Neuronal stem cell (in vitro differentiated cells): Measurements from ENCODE around the gene MARK2.
A peak's percentile ranks its signal among the peaks of the same experiment; 100 is the strongest.

Experiments
- DNase-seq: peaks from one replicate; pipeline ENCODE4 v3.0.0-alpha.2; 2013; ENCODE audit warnings: low spot score
- H2AFZ ChIP-seq: one replicate; pipeline ENCODE4 v1.6.1; 2013; ENCODE audit warnings: mild to moderate bottlenecking, low read length, inconsistent platforms
- H2AK5ac ChIP-seq: 2 replicates; pipeline ENCODE4 v1.6.1; 2013; ENCODE audit warnings: low read depth, mild to moderate bottlenecking, inconsistent platforms, low read length, moderate library complexity, mixed read lengths
- H2BK120ac ChIP-seq: 2 replicates; pipeline ENCODE4 v1.6.1; 2013; ENCODE audit warnings: low read depth, mild to moderate bottlenecking, inconsistent platforms, low read length, moderate library complexity, mixed read lengths
- H2BK12ac ChIP-seq: one replicate; pipeline ENCODE4 v1.6.1; 2013; ENCODE audit warnings: low read length, inconsistent platforms
- H2BK15ac ChIP-seq: 2 replicates; pipeline ENCODE4 v1.6.1; 2013; ENCODE audit warnings: mild to moderate bottlenecking, low read length, inconsistent platforms, mixed read lengths
- H2BK5ac ChIP-seq: one replicate; pipeline ENCODE4 v1.6.1; 2013; ENCODE audit warnings: inconsistent platforms, mild to moderate bottlenecking, low read length, moderate library complexity
- H3K14ac ChIP-seq: one replicate; pipeline ENCODE4 v1.6.1; 2013; ENCODE audit warnings: low read length, inconsistent platforms
- H3K18ac ChIP-seq: 2 replicates; pipeline ENCODE4 v1.6.1; 2013; ENCODE audit warnings: low read length, inconsistent platforms
- H3K23ac ChIP-seq: 2 replicates; pipeline ENCODE4 v1.6.1; 2013; ENCODE audit warnings: low read depth, mild to moderate bottlenecking, mixed read lengths, low read length, inconsistent platforms; ENCODE audit not compliant: poor library complexity
- H3K27ac ChIP-seq: replicated peaks from 3 replicates; pipeline ENCODE4 v1.5.1; 2013; ENCODE audit warnings: low read length, inconsistent platforms
- H3K27me3 ChIP-seq, 3 experiments: 2 replicates each; pipeline ENCODE4 v1.6.1; 2013; ENCODE audit warnings: low read length in 3 of 3, mild to moderate bottlenecking in 2 of 3, inconsistent platforms in 1 of 3, low read depth in 1 of 3, mixed read lengths in 1 of 3, moderate library complexity in 1 of 3; ENCODE audit not compliant: control insufficient read depth in 3 of 3, insufficient read depth in 3 of 3
- H3K36me3 ChIP-seq, 2 donors: replicated peaks in 1 of 2; 2 replicates each; pipeline ENCODE4 v1.6.1; 2013; ENCODE audit warnings: low read length in 2 of 2; ENCODE audit not compliant: control insufficient read depth in 2 of 2, insufficient read depth in 2 of 2
- H3K4ac ChIP-seq: 2 replicates; pipeline ENCODE4 v1.6.1; 2013; ENCODE audit warnings: inconsistent platforms, mild to moderate bottlenecking, low read length, moderate library complexity
- H3K4me1 ChIP-seq, 2 donors: 1 replicate in 1 of 2; 2 replicates in 1 of 2; pipeline ENCODE4 v1.6.1; 2013; ENCODE audit warnings: low read length in 2 of 2, low read depth in 1 of 2; ENCODE audit not compliant: control insufficient read depth in 2 of 2, insufficient read depth in 1 of 2
- H3K4me2 ChIP-seq: one replicate; pipeline ENCODE4 v1.6.1; 2013; ENCODE audit warnings: mild to moderate bottlenecking, low read length, inconsistent platforms; ENCODE audit not compliant: insufficient read depth, poor library complexity, severe bottlenecking
- H3K4me3 ChIP-seq, 2 donors: 2 replicates each; pipeline ENCODE4 v1.5.1; 2013; ENCODE audit warnings: low read length in 2 of 2, mild to moderate bottlenecking in 2 of 2, inconsistent platforms in 1 of 2, moderate library complexity in 1 of 2
- H3K79me1 ChIP-seq: one replicate; pipeline ENCODE4 v1.6.1; 2013; ENCODE audit warnings: low read depth, mild to moderate bottlenecking, inconsistent platforms, low read length, moderate library complexity
- H3K9ac ChIP-seq: one replicate; pipeline ENCODE4 v1.6.1; 2013; ENCODE audit warnings: mild to moderate bottlenecking, low read depth, low read length, inconsistent platforms; ENCODE audit not compliant: poor library complexity
- H3K9me3 ChIP-seq, 2 donors: replicated peaks in 1 of 2; 2 replicates each; pipeline versions ENCODE3 to v1.6.1; 2013; ENCODE audit warnings: low read length in 2 of 2, mild to moderate bottlenecking in 2 of 2, inconsistent platforms in 1 of 2, low read depth in 1 of 2, mixed read lengths in 1 of 2, moderate library complexity in 1 of 2; ENCODE audit not compliant: control insufficient read depth in 2 of 2, insufficient read depth in 1 of 2
- H4K8ac ChIP-seq: one replicate; pipeline ENCODE4 v1.6.1; 2013; ENCODE audit warnings: low read depth, mild to moderate bottlenecking, inconsistent platforms, low read length, moderate library complexity
- H4K91ac ChIP-seq: one replicate; pipeline ENCODE4 v1.6.1; 2013; ENCODE audit warnings: low read length, low read depth, mild to moderate bottlenecking, inconsistent platforms; ENCODE audit not compliant: poor library complexity
- WGBS, 2 donors: extraction: QIAGEN DNeasy Blood & Tissue Kit; methylation state at CpG; one replicate each; pipeline ENCODE4 v1.1.7; 2013; ENCODE audit warnings: missing lambda C conversion rate in 2 of 2, mixed read lengths in 1 of 2; ENCODE audit not compliant: insufficient read length in 2 of 2, insufficient replicate concordance in 1 of 2; ENCODE audit errors: extremely low coverage in 2 of 2; 5-methylcytosine and 5-hydroxymethylcytosine counted together

MARK2 gene

DNA sequence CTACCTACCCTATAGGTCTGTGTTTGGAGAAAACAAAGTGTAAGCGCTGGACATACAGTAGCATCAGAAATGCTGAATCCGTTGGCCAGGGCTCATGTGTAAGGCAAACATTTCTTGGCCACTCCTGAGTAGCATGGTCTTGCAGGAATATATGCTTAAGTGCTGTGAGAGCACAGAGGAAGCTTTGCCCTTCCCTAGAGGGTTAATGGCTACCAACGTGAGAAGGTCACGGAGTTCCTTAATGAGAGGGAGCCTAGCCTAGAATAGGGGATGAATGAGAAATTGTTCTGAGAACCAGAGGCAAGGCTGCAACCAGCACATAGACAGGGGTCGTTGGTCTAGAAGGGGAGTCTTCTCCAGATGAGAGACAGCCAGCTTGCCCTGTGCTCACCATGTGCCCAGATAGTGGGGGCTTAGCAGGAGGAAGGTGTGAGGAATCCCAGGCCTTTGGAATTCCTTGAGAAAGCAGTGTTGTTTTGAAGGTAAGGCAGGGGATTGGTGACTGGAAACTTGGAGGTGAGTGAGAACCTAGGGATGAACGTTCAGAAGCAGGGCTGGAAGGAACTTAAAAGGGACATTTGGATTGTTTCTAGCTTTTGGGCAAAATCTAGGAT is 48.6 kb downstream of the MARK2 start:
- Histone ChIP-seq H3K27ac (no peak overlapping the region), H2BK5ac (no peak overlapping the region), H2AK5ac (no peak overlapping the region), H3K23ac (no peak overlapping the region), H3K4me1 (peaks cover 14 to 20% of the 10 kb centered on the region in 2 donors), H3K18ac (no peak overlapping the region), H3K4me2 (no peak overlapping the region), H2BK12ac (no peak overlapping the region), H3K14ac (no peak overlapping the region), H3K27me3 (no peaks in the 10 kb centered on the region), H2BK120ac (no peak overlapping the region), H3K4me3 (no peak overlapping the region), H3K9ac (no peak overlapping the region), H3K9me3 (peaks cover 0 to 2% of the 10 kb centered on the region in 2 donors), H3K79me1 (peaks cover 11% of the 10 kb centered on the region), H3K36me3 (peaks cover 0 to 5% of the 10 kb centered on the region in 2 donors), H2AFZ (no peak overlapping the region), H2BK15ac (no peak overlapping the region), H3K4ac (no peak overlapping the region), H4K91ac (no peak overlapping the region), H4K8ac (no peak overlapping the region)
- no CpG with 5 or more reads among the region's 6 CpGs for WGBS, 2 donors
- no peak for DNase-seq

DNA sequence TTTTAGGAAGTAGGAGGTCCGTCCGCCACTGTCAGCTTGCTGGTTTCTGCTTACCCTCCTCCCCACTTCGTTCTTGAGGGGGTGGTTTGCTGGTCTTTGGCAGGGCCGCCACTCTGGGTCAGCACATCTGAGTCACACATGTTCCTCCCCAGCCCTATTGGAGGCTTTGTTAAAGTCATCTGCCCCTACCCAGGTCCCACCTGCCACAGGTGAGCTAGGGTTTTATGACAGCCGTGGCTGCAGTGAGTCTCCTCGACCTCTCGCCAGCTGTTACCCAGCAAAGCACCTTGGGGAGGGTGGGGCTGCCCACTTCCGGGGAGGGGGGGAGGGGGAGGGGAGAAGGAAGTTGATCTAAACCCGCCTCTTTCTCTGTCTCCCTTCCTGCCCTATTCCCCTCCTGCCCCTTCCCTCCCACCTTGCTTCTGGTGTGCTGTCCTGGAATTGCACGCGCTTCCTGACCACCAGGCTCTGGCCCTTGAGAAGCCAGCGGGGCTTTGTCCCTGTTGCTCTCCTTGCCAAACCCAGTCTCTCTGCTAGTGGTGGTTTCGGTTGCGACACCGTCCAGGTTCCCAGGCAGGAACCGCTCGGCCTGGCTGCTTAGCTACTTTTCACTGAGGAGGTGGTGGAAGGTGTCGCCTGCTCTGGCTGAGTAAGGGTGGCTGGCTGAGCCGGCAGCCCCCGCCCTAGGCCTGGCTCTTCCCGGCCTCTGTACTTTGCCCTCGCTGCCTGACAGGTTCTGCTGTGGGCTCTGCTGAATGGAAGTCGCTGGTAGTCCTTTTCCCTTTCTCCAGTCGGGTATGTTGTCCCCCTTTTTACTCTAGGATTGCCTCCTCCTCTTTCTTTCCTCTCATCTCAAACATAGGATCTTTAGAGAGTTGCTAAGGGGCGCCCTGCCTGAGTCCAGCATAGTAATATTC is 49.5 kb downstream of the MARK2 start:
- H3K18ac ChIP-seq = peak overlapping the region; percentile 69
- peak overlapping the region; percentile 91 for H2BK15ac ChIP-seq
- H3K23ac ChIP-seq = peak overlapping the region; percentile 20
- H3K14ac ChIP-seq = peak overlapping the region; percentile 64
- no peak overlapping the region for H4K8ac ChIP-seq
- no peak for DNase-seq
- no peak overlapping the region for H2BK12ac ChIP-seq
- H3K4me2 ChIP-seq = no peak overlapping the region
- WGBS, 2 donors = no CpG with 5 or more reads among the region's 25 CpGs
- peaks cover 11% of the 10 kb centered on the region for H3K79me1 ChIP-seq
- H3K4ac ChIP-seq = peak overlapping the region; percentile 90
- no peak overlapping the region for H3K4me3 ChIP-seq
- no peak overlapping the region for H2AFZ ChIP-seq
- H2AK5ac ChIP-seq = peak overlapping the region; percentile 74
- H3K9ac ChIP-seq = peak overlapping the region; percentile 73
- peaks cover 9 to 14% of the 10 kb centered on the region in 2 donors for H3K4me1 ChIP-seq
- H3K36me3 ChIP-seq = peaks cover 0 to 8% of the 10 kb centered on the region in 2 donors
- H3K9me3 ChIP-seq = peaks cover 0 to 2% of the 10 kb centered on the region in 2 donors
- no peaks in the 10 kb centered on the region for H3K27me3 ChIP-seq
- H2BK5ac ChIP-seq = peak overlapping the region; percentile 79
- no peak overlapping the region for H4K91ac ChIP-seq
- peak overlapping the region; percentile 20 for H2BK120ac ChIP-seq
- H3K27ac ChIP-seq = peak overlapping the region; percentile 55

DNA sequence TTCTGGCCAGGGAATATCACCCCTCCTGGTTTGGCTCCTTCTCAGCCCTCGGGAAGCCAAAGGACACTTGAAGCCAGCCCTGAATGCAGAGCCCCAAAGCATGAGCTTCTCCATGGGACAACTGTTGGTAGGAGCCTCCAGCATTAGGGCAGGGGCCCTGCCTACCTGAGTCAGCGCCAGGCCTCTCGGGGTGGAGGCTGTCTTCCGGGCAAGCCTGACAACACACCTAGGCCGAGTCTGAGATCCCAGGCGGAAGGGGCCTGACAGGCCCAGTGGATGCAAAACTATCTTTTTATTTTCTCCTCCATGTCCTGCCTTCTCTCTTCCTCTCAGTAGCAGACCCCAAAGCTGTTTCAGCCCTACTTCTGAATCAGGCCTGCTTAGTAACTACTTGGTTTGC is 50.4 kb downstream of the MARK2 start:
- no peak overlapping the region for H2AK5ac ChIP-seq

DNA sequence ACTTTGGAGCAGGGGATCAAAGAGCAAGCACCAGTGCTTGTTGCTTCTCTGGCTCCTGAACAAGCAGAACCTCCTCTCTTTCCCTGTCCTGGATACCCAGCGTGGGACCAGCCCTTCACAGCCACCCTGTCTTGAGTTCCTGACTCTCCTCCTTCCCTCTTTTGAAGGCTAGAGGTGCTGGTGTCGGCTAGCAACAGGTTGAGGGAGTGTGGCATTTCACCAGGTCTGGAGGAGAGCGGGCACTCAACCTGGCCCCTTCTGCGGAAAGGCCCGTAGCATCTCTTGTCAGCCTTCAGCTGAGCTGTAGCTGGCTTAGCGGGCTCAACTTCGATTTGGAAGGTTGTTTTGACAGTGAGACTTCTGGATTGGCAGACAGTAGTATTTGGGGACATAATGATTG is 51.5 kb downstream of the MARK2 start:
- no peak overlapping the region for H2AK5ac ChIP-seq
- no peak overlapping the region for H4K8ac ChIP-seq
- DNase-seq = no peak
- no peak overlapping the region for H3K4ac ChIP-seq
- no peak overlapping the region for H2BK120ac ChIP-seq
- no peak overlapping the region for H3K4me3 ChIP-seq
- peaks cover 0 to 2% of the 10 kb centered on the region in 2 donors for H3K9me3 ChIP-seq
- no CpG with 5 or more reads among the region's 7 CpGs for WGBS, 2 donors
- no peaks in the 10 kb centered on the region for H3K27me3 ChIP-seq
- H4K91ac ChIP-seq = no peak overlapping the region
- H3K23ac ChIP-seq = no peak overlapping the region
- H2BK12ac ChIP-seq = no peak overlapping the region
- no peak overlapping the region for H3K4me2 ChIP-seq
- H3K9ac ChIP-seq = no peak overlapping the region
- peaks cover 7 to 19% of the 10 kb centered on the region in 2 donors for H3K36me3 ChIP-seq
- peaks cover 9% of the 10 kb centered on the region for H3K79me1 ChIP-seq
- no peak overlapping the region for H3K18ac ChIP-seq
- peaks cover 9 to 12% of the 10 kb centered on the region in 2 donors for H3K4me1 ChIP-seq
- H2BK5ac ChIP-seq = no peak overlapping the region
- no peak overlapping the region for H2BK15ac ChIP-seq
- H3K27ac ChIP-seq = no peak overlapping the region
- H3K14ac ChIP-seq = no peak overlapping the region
- H2AFZ ChIP-seq = no peak overlapping the region

More for the DNA sequence above, 50.4 kb downstream of the MARK2 start:
- Histone ChIP-seq H3K79me1 (peaks cover 9% of the 10 kb centered on the region), H3K23ac (no peak overlapping the region), H2BK5ac (no peak overlapping the region), H2AFZ (no peak overlapping the region), H4K8ac (no peak overlapping the region), H3K9ac (no peak overlapping the region), H3K4me1 (peaks cover 9 to 12% of the 10 kb centered on the region in 2 donors), H3K9me3 (peaks cover 0 to 2% of the 10 kb centered on the region in 2 donors), H3K18ac (no peak overlapping the region), H3K27me3 (no peaks in the 10 kb centered on the region), H4K91ac (no peak overlapping the region), H3K36me3 (peaks cover 0 to 10% of the 10 kb centered on the region in 2 donors), H3K14ac (no peak overlapping the region), H2BK12ac (no peak overlapping the region), H3K4ac (no peak overlapping the region), H2BK15ac (no peak overlapping the region), H2BK120ac (no peak overlapping the region), H3K27ac (no peak overlapping the region), H3K4me2 (no peak overlapping the region), H3K4me3 (no peak overlapping the region)
- DNase-seq = no peak
- WGBS, 2 donors = no CpG with 5 or more reads among the region's 6 CpGs
